HepG2 (cell line): ENCODE measurements around the gene DUSP9. TPM values are rescaled to one million over a fixed set of nuclear protein-coding genes. Genes with fewer than 3 reads are reported as not detected.

Experiments used
- ATAC-seq: fragments of 200-7000 bp; cut with Tn5 transposase; 3 replicates; pipeline ENCODE4 v1.9.1; 2020; ENCODE audit warnings: mild to moderate bottlenecking, moderate library complexity
- BruUV-seq: library from RNA; stranded (reverse); fragments of 400-500 nt; replicated peaks from 2 replicates; lab custom pipeline; 2021; lab: Mats Ljungman, UMichigan
- CTCF ChIA-PET: fragments of 300-600 bp; formaldehyde crosslinking; extraction: SDS; loops from one replicate; lab custom pipeline; 2021; ENCODE audit warnings: low total read pairs, inconsistent platforms, low intra/inter-chr PET ratio; lab: Yijun Ruan, JAX
- POLR2A ChIA-PET: fragments of 350-600 bp; sonication (Branson Sonifier 250); formaldehyde crosslinking; loops from one replicate; lab custom pipeline; 2020; ENCODE audit warnings: antibody characterized with exemption, inconsistent platforms; lab: Yijun Ruan, JAX
- DNase-seq: peaks from one replicate; pipeline ENCODE4 v3.0.0-alpha.2; 2015; ENCODE audit warnings: low spot score
- FAIRE-seq: peaks from 3 replicates; lab custom pipeline; 2011; peaks lifted over from hg19 to GRCh38; lab: Jason Lieb, UNC
- H2AFZ ChIP-seq: one replicate; pipeline ENCODE4 v1.6.1; 2011; ENCODE audit warnings: low read length, inconsistent platforms
- H3K27ac ChIP-seq: fragments of 300-600 bp; 3 replicates; pipeline ENCODE4 v1.8.0; 2011; ENCODE audit warnings: mixed run types, mild to moderate bottlenecking, mixed read lengths, low read length, inconsistent platforms; ENCODE audit not compliant: insufficient read depth; ENCODE audit errors: extremely low read length
- H3K27me3 ChIP-seq, 2 experiments: fragments of 200-600 bp in 1 of 2; 2 replicates in 1 of 2; 3 replicates in 1 of 2; pipeline versions ENCODE4 v1.6.0 to v1.8.0; 2011; ENCODE audit warnings: low read length in 2 of 2, mild to moderate bottlenecking in 2 of 2, moderate library complexity in 2 of 2, inconsistent platforms in 1 of 2; ENCODE audit not compliant: insufficient read depth in 2 of 2, control insufficient read depth in 1 of 2
- H3K36me3 ChIP-seq, 2 experiments: fragments of 200-600 bp in 1 of 2; replicated peaks in 1 of 2; 2 replicates in 1 of 2; 3 replicates in 1 of 2; pipeline versions ENCODE4 v1.5.1 to v1.8.0; 2011; ENCODE audit warnings: low read length in 2 of 2, inconsistent platforms in 1 of 2; ENCODE audit not compliant: insufficient read depth in 2 of 2, control insufficient read depth in 1 of 2
- H3K4me1 ChIP-seq: 2 replicates; pipeline ENCODE4 v1.5.1; 2012; ENCODE audit warnings: low read length, inconsistent platforms; ENCODE audit not compliant: insufficient read depth
- H3K4me2 ChIP-seq: 2 replicates; pipeline ENCODE4 v1.6.0; 2011; ENCODE audit warnings: low read depth, low read length, inconsistent platforms
- H3K4me3 ChIP-seq, 3 experiments: fragments of 200-600 bp in 1 of 3; sonication (generic), shearing (Covaris generic) in 1 of 3; replicated peaks in 1 of 3; 2 replicates each; pipeline ENCODE4 v1.5.1; 2011 to 2016; ENCODE audit warnings: low read length in 3 of 3, inconsistent platforms in 2 of 3, low read depth in 2 of 3, mild to moderate bottlenecking in 2 of 3, control low read depth in 1 of 3, mixed read lengths in 1 of 3; ENCODE audit not compliant: insufficient read depth in 1 of 3
- H3K79me2 ChIP-seq: one replicate; pipeline ENCODE4 v1.6.1; 2011; ENCODE audit warnings: low read length, inconsistent platforms; ENCODE audit not compliant: insufficient read depth
- H3K9ac ChIP-seq: 2 replicates; pipeline ENCODE4 v1.6.0; 2011; ENCODE audit warnings: mild to moderate bottlenecking, low read depth, low read length, inconsistent platforms; ENCODE audit not compliant: insufficient read depth
- H3K9me3 ChIP-seq: 2 replicates; pipeline ENCODE4 v1.5.1; 2012; ENCODE audit warnings: mild to moderate bottlenecking, low read length
- H4K20me1 ChIP-seq: 2 replicates; pipeline ENCODE4 v1.6.0; 2011; ENCODE audit warnings: inconsistent platforms, mild to moderate bottlenecking, low read length, moderate library complexity; ENCODE audit not compliant: insufficient read depth
- DNMT1 ChIP-seq: sonication (generic); formaldehyde crosslinking; IDR thresholded peaks from 2 replicates; pipeline ENCODE4 v1.5.1; 2020; ENCODE audit warnings: mild to moderate bottlenecking, missing genetic modification reagents
- FOSL2 ChIP-seq: sonication (generic); formaldehyde crosslinking; IDR thresholded peaks from 2 replicates; pipeline ENCODE4 v1.4.0; 2020; ENCODE audit warnings: missing genetic modification reagents
- NFE2L2 ChIP-seq: fragments of 150-350 bp; IDR thresholded peaks from 2 replicates; pipeline ENCODE4 v1.6.1; 2014; ENCODE audit warnings: low read length
- PITX1 ChIP-seq: sonication (generic); formaldehyde crosslinking; IDR thresholded peaks from 2 replicates; pipeline ENCODE4 v1.5.1; 2020; ENCODE audit warnings: mild to moderate bottlenecking, missing genetic modification reagents
- RBFOX2 ChIP-seq: fragments of 200-400 bp; formaldehyde crosslinking; IDR thresholded peaks from 2 replicates; pipeline ENCODE4 v1.6.1; 2017; ENCODE audit warnings: low read depth, mild to moderate bottlenecking, low read length
- RFX3 ChIP-seq: IDR thresholded peaks from 2 replicates; pipeline ENCODE4 v1.6.1; 2016; ENCODE audit warnings: missing biosample characterization, missing genetic modification reagents
- SKIL ChIP-seq: sonication (generic); formaldehyde crosslinking; IDR thresholded peaks from 2 replicates; pipeline ENCODE4 v1.8.0; 2022; ENCODE audit warnings: missing genetic modification reagents, mild to moderate bottlenecking, moderate library complexity, borderline replicate concordance
- ZMAT5 ChIP-seq: sonication (generic); formaldehyde crosslinking; IDR thresholded peaks from 2 replicates; pipeline ENCODE4 v1.5.0; 2020; ENCODE audit warnings: mild to moderate bottlenecking, low read depth, missing genetic modification reagents, borderline replicate concordance
- ZNF530 ChIP-seq: sonication (generic); formaldehyde crosslinking; IDR thresholded peaks from 2 replicates; pipeline ENCODE4 v1.5.0; 2020; ENCODE audit warnings: low read depth, mild to moderate bottlenecking, missing genetic modification reagents
- ZNF773 ChIP-seq: sonication (generic); formaldehyde crosslinking; IDR thresholded peaks from 2 replicates; pipeline ENCODE4 v1.4.0; 2020; ENCODE audit warnings: missing genetic modification reagents, borderline replicate concordance
- WGBS: methylation state at CpG from one replicate; pipeline ENCODE4 v1.1.6; 2017; ENCODE audit warnings: low lambda C conversion rate; 5-methylcytosine and 5-hydroxymethylcytosine counted together
- in situ Hi-C: cut with HindIII; loops from 2 replicates; pipeline ENCODE4 v1.10.0; 2017; ENCODE audit warnings: low pct_unique_long_range_greater_than_20kb; ENCODE audit not compliant: extremely low pct_ligation_motif_present
- intact Hi-C: fragments of 100-400 bp; cut with micrococcal nuclease; formaldehyde crosslinking; loops from one replicate; pipeline ENCODE4 v1.10.0; 2022; ENCODE audit not compliant: unreplicated experiment
- polyA plus RNA-seq, 8 experiments: library from polyadenylated mRNA; depleted of rRNA in 3 of 8; stranded (reverse) in 7 of 8; unstranded in 1 of 8; fragments of >200 nt; fragmentation: Illumina TruSeq in 4 of 8; extraction: Trizol in 4 of 8; gene quantifications; 2 replicates each; pipeline versions ENCODE4 v1.2.1 to v1.2.3, GENCODE V29; 2011 to 2016; ENCODE audit warnings: low read depth in 4 of 8, missing spikeins in 1 of 8, mixed read lengths in 1 of 8; ENCODE audit not compliant: insufficient read depth in 1 of 8
- total RNA-seq, 5 experiments: library from RNA; depleted of rRNA; stranded (reverse); fragments of >200 nt; fragmentation: Illumina TruSeq; extraction: Trizol; gene quantifications; 2 replicates each; pipeline ENCODE4 v1.2.3, GENCODE V29; 2016; ENCODE audit warnings: low read depth in 1 of 5

Gene DUSP9
- total and polyA plus RNA-seq, 2 of the 13 experiments (the other 11 are each of a cell fraction or from before 2014, with no cell fraction given), result 235 to 435 TPM

- no peak for TF ChIP-seq SKIL
- no peak for TF ChIP-seq RFX3 (CRISPR knock-in tag)
- TF ChIP-seq ZNF530 (CRISPR knock-in tag), result no peak
- TF ChIP-seq ZMAT5 (CRISPR knock-in tag), result no peak
- TF ChIP-seq FOSL2, result no peak
- no peak for TF ChIP-seq ZNF773 (CRISPR knock-in tag)
- TF ChIP-seq RBFOX2, result no peak
- no peak for TF ChIP-seq PITX1 (CRISPR knock-in tag)
These were observed 8.4 kb upstream of the DUSP9 start (continued) for GRCh38 chrX:153638436-153639176.

GRCh38 chrX:153639177-153640044 is 7.6 kb upstream of the DUSP9 start:
- no peak for FAIRE-seq
- ATAC-seq, result no peak
- in situ Hi-C loops (no loop called here), intact Hi-C loops (no loop called here)
- Histone ChIP-seq H4K20me1 (no peaks in the 10 kb centered on the region), H3K27ac (no peak overlapping the region), H3K9ac (no peak overlapping the region), H2AFZ (no peak overlapping the region), H3K4me1 (peaks cover 70% of the 10 kb centered on the region), H3K27me3 (no peaks in the 10 kb centered on the region), H3K79me2 (peaks cover 14% of the 10 kb centered on the region), H3K4me3 (no peak overlapping the region), H3K9me3 (no peaks in the 10 kb centered on the region), H3K36me3 (no peaks in the 10 kb centered on the region), H3K4me2 (no peak overlapping the region)
- DNase-seq, result no peak
- CTCF ChIA-PET, result no interaction called here
- 87% methylated on average over 3 of the region's 28 CpGs for WGBS
- BruUV-seq, result no TSS peak
- TF ChIP-seq NFE2L2, result no peak
- TF ChIP-seq DNMT1 (CRISPR knock-in tag), result no peak
- POLR2A ChIA-PET, result interaction anchor here (15.1 kb wide), 1 partner anchor 12 kb away, joined by 596 read pairs; no protein-coding TSS in a partner anchor
